A549 (cell line): ENCODE measurements around the gene MYORG. TPM values are rescaled to one million over a fixed set of nuclear protein-coding genes. Genes with fewer than 3 reads are reported as not detected.
A peak's percentile ranks its signal among the peaks of the same experiment; 100 is the strongest.

Experiments used
- ATAC-seq, 2 experiments: fragments of 200-7000 bp in 1 of 2; fragments of >200 bp in 1 of 2; cut with Nextera tagmentation in 1 of 2; cut with Tn5 transposase in 1 of 2; 3 replicates each; pipeline versions ENCODE4 v1.8.0 to v1.9.1; 2018 to 2020; ENCODE audit warnings: mild to moderate bottlenecking in 1 of 2, moderate library complexity in 1 of 2
- CTCF ChIA-PET: fragments of 300-600 bp; sonication (Branson Sonifier 250); formaldehyde crosslinking; extraction: SDS; loops from one replicate; lab custom pipeline; 2021; ENCODE audit warnings: antibody characterized with exemption, inconsistent platforms; lab: Yijun Ruan, JAX
- POLR2A ChIA-PET: fragments of 350-600 bp; formaldehyde crosslinking; extraction: SDS; loops from one replicate; lab custom pipeline; 2021; ENCODE audit warnings: antibody characterized with exemption, inconsistent platforms; lab: Yijun Ruan, JAX
- DNase-seq, 2 experiments: peaks; one replicate each; pipeline versions ENCODE4 v3.0.0 to v3.0.0-alpha.2; 2011 to 2016; ENCODE audit warnings: low read depth in 1 of 2, low spot score in 1 of 2
- FAIRE-seq: peaks from 2 replicates; lab custom pipeline; 2011; peaks lifted over from hg19 to GRCh38; lab: Jason Lieb, UNC
- H3K27ac ChIP-seq, 2 experiments: fragments of >200 bp; sonication (Bioruptor Twin); formaldehyde crosslinking; 3 replicates each; pipeline ENCODE4 v1.5.1; 2016 to 2017
- H3K4me1 ChIP-seq: fragments of >200 bp; sonication (Bioruptor Twin); formaldehyde crosslinking; 3 replicates; pipeline ENCODE4 v1.6.1; 2016
- H3K4me2 ChIP-seq: fragments of >200 bp; sonication (Bioruptor Twin); formaldehyde crosslinking; 3 replicates; pipeline ENCODE4 v1.6.1; 2016
- H3K4me3 ChIP-seq: fragments of >200 bp; sonication (Bioruptor Twin); formaldehyde crosslinking; 3 replicates; pipeline ENCODE4 v1.5.1; 2016
- H3K9me3 ChIP-seq: fragments of >200 bp; sonication (Bioruptor Twin); formaldehyde crosslinking; 3 replicates; pipeline ENCODE4 v1.6.1; 2016
- CEBPB ChIP-seq, 2 experiments: fragments of >200 bp in 1 of 2; sonication (Bioruptor Twin) in 1 of 2; formaldehyde crosslinking in 1 of 2; IDR thresholded peaks; 2 replicates each; pipeline ENCODE4 v1.6.1; 2012 to 2016
- CHD2 ChIP-seq: fragments of 150-350 bp; IDR thresholded peaks from 2 replicates; pipeline ENCODE4 v1.6.1; 2014; ENCODE audit warnings: low read length; ENCODE audit not compliant: partially characterized antibody
- EHF ChIP-seq: fragments of 250-450 bp; sonication (Bioruptor Pico); IDR thresholded peaks from 2 replicates; pipeline ENCODE4 v1.5.0; 2020; ENCODE audit warnings: mild to moderate bottlenecking
- FOSB ChIP-seq: fragments of 250-450 bp; sonication (Bioruptor Pico); IDR thresholded peaks from 2 replicates; pipeline ENCODE4 v1.5.0; 2020; ENCODE audit warnings: mild to moderate bottlenecking, moderate library complexity
- GATA3 ChIP-seq: IDR thresholded peaks from 2 replicates; pipeline ENCODE4 v1.6.1; 2012; ENCODE audit warnings: borderline replicate concordance
- JUN ChIP-seq, 2 experiments: fragments of >200 bp; sonication (Bioruptor Twin); formaldehyde crosslinking; IDR thresholded peaks; 2 replicates in 1 of 2; 3 replicates in 1 of 2; pipeline ENCODE4 v1.6.1; 2016 to 2017
- KDM5A ChIP-seq: fragments of 200-600 bp; sonication (generic); IDR thresholded peaks from 2 replicates; pipeline ENCODE4 v1.6.1; 2016; ENCODE audit warnings: antibody characterized with exemption, mild to moderate bottlenecking
- MAFK ChIP-seq: fragments of 450-650 bp; IDR thresholded peaks from 2 replicates; pipeline ENCODE4 v1.6.1; 2014; ENCODE audit not compliant: partially characterized antibody
- NFE2L2 ChIP-seq: fragments of 150-350 bp; conservative IDR thresholded peaks from 2 replicates; pipeline ENCODE4 v1.6.1; 2014; ENCODE audit warnings: low read length
- RNF2 ChIP-seq: fragments of 200-600 bp; sonication (generic); IDR thresholded peaks from 2 replicates; pipeline ENCODE4 v1.6.1; 2016; ENCODE audit warnings: low read depth, mild to moderate bottlenecking, antibody characterized with exemption, moderate library complexity, borderline replicate concordance
- SREBF2 ChIP-seq: fragments of 450-650 bp; IDR thresholded peaks from 2 replicates; pipeline ENCODE4 v1.6.1; 2014; ENCODE audit warnings: mild to moderate bottlenecking, moderate library complexity
- TP53 ChIP-seq: fragments of 250-450 bp; sonication (Bioruptor Pico); IDR thresholded peaks from 2 replicates; pipeline ENCODE4 v1.5.0; 2021; ENCODE audit warnings: mild to moderate bottlenecking, moderate library complexity
- ZFP36 ChIP-seq: fragments of 450-650 bp; IDR thresholded peaks from 2 replicates; pipeline ENCODE4 v1.6.1; 2014; ENCODE audit warnings: borderline replicate concordance; ENCODE audit not compliant: partially characterized antibody
- WGBS: methylation state at CpG from one replicate; pipeline ENCODE4 v1.1.6; 2017; ENCODE audit errors: missing lambda C conversion rate; 5-methylcytosine and 5-hydroxymethylcytosine counted together
- polyA plus RNA-seq, 4 experiments: library from polyadenylated mRNA; depleted of rRNA in 3 of 4; stranded (reverse); fragments of >200 nt; fragmentation: RNase III in 1 of 4; extraction: RNeasy Plus Mini Kit Qiagen cat#74134 plus additional on column Dnase treatment in 1 of 4; gene quantifications; 2 replicates in 3 of 4; 3 replicates in 1 of 4; pipeline ENCODE4 v1.2.3, GENCODE V29; 2011 to 2017
- TF ChIP-seq, protein P1 (sequence below): fragments of 200-600 bp; sonication (generic); IDR thresholded peaks from 2 replicates; pipeline ENCODE4 v1.6.1; 2016; ENCODE audit warnings: antibody characterized with exemption, mild to moderate bottlenecking, moderate library complexity

The MYORG gene
- polyA plus RNA-seq, 2 of the 4 experiments (the other 2 are of a cell fraction) = 2.2 to 4.1 TPM

DNA sequence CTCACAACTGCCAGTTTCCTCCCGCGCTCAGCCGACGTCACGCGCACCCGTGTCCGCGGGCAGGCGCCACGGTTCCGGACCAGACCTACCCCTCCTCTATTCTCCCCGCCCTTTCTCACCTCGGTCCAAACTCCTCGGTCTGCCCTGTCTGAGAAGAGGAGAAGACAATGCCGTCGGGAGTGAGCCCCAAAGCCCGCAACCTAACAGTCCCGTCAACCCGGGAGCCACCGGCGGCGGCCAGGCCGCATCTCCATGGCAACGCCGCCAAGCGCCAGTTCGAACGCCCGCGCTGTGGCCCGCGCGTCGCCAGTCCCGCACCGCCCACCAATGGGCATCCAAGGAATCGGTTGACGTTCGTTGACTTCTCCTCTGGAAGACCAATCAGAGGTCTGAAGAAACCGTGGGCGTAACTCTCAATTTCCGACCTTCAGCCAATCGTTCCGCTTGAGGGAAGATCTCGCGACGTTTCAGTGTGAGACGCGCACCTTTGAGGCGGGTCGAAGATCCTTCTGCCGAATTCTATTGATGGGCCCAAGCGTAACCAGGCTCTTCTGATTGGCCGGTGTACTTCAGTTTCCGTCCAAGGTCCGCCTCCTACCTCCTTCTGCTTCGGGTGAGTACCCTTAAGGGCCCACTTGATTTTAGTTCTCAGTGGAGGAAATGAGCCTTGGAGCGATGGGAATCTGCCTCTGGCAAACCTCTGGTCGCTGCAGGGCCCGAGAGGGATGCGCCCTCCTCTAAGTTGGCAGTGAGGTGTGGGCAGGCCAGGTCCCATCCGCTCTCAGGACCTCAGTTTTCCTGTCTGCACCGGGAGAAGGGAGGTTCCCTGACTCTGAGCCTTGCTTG, 47.5 kb downstream of the MYORG start, which contains the start of the genes KIF24 and NUDT2 (continued):
- TF ChIP-seq, protein P1, sequence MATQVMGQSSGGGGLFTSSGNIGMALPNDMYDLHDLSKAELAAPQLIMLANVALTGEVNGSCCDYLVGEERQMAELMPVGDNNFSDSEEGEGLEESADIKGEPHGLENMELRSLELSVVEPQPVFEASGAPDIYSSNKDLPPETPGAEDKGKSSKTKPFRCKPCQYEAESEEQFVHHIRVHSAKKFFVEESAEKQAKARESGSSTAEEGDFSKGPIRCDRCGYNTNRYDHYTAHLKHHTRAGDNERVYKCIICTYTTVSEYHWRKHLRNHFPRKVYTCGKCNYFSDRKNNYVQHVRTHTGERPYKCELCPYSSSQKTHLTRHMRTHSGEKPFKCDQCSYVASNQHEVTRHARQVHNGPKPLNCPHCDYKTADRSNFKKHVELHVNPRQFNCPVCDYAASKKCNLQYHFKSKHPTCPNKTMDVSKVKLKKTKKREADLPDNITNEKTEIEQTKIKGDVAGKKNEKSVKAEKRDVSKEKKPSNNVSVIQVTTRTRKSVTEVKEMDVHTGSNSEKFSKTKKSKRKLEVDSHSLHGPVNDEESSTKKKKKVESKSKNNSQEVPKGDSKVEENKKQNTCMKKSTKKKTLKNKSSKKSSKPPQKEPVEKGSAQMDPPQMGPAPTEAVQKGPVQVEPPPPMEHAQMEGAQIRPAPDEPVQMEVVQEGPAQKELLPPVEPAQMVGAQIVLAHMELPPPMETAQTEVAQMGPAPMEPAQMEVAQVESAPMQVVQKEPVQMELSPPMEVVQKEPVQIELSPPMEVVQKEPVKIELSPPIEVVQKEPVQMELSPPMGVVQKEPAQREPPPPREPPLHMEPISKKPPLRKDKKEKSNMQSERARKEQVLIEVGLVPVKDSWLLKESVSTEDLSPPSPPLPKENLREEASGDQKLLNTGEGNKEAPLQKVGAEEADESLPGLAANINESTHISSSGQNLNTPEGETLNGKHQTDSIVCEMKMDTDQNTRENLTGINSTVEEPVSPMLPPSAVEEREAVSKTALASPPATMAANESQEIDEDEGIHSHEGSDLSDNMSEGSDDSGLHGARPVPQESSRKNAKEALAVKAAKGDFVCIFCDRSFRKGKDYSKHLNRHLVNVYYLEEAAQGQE = peak; percentile 73
- TF ChIP-seq JUN (IDR thresholded peaks at IDR 0.05) (peak in 1 of 2 experiments; percentile 49; a peak in 2 of 5 replicates), FOSB (no peak)

- Histone ChIP-seq H3K27ac (peak overlapping the region; percentile 77 to 88), H3K9me3 (no peaks in the 10 kb centered on the region), H3K4me3 (peak overlapping the region; percentile 97), H3K4me1 (peaks cover 20% of the 10 kb centered on the region), H3K4me2 (peak overlapping the region; percentile 79)
- ATAC-seq (peak; percentile 27 to 42; a peak in 5 of 6 replicates), FAIRE-seq (no peak), DNase-seq (peak in 1 of 2 experiments; percentile 25)
- POLR2A ChIA-PET = no interaction called here
- TF ChIP-seq TP53 (CRISPR knock-in tag) (no peak), CEBPB (IDR thresholded peaks at IDR 0.05) (no peak), EHF (CRISPR knock-in tag) (no peak), GATA3 (no peak), SREBF2 (no peak)
- TF ChIP-seq, protein P1 = no peak
- CTCF ChIA-PET = interaction anchor here (1.0 to 1.7 kb wide), 4 partner anchors 51 to 263 kb away, joined by 5 to 9 read pairs (median 6); no protein-coding TSS in a partner anchor
- under 1% methylated on average over 11 of the region's 11 CpGs for WGBS
Observed at GRCh38 chr9:34328500-34328986, 48.2 kb downstream of the MYORG start.

GRCh38 chr9:34326690-34327089, 50.0 kb downstream of the MYORG start:
- ChIA-PET POLR2A (no interaction called here), CTCF (no interaction called here)
- 82% methylated on average over 1 of the region's 1 CpG for WGBS
- TF ChIP-seq ZFP36 = no peak
- TF ChIP-seq MAFK = peak; percentile 92
- no peak for TF ChIP-seq CHD2
- TF ChIP-seq RNF2 = no peak
- no peak for TF ChIP-seq KDM5A
- no peak for TF ChIP-seq NFE2L2
- Histone ChIP-seq H3K9me3 (no peaks in the 10 kb centered on the region), H3K4me2 (no peak overlapping the region), H3K27ac (peak overlapping the region in 1 of 2 experiments; percentile 47; a peak in 1 of 6 replicates), H3K4me3 (no peak overlapping the region), H3K4me1 (peaks cover 10% of the 10 kb centered on the region; the same call in 2 of the 3 replicates)
- DNase-seq = no peak
- ATAC-seq = no peak
- FAIRE-seq = no peak
